ENCODE measurements around the gene CD93.

The CD93 gene

GRCh38 chr20:23079926-23080325 is 6.2 kb downstream of the CD93 start:
- no peak for DNase-seq (ENCODE audit: low read depth)
- H3K4me3 ChIP-seq (ENCODE audit: low read depth, low read length), result no peak overlapping the region
- no peak for TF ChIP-seq CTCF (IDR thresholded peaks at IDR 0.05; ENCODE audit: low read depth, low read length, missing control alignments)
- in situ Hi-C loops (cut with HindIII; ENCODE audit: low sequenced_read_pairs), result no loop called here

GRCh38 chr20:23079016-23079351 is 7.1 kb downstream of the CD93 start:
- no peak for DNase-seq (ENCODE audit: low read depth)
- in situ Hi-C loops (cut with HindIII; ENCODE audit: low sequenced_read_pairs), result no loop called here
- TF ChIP-seq CTCF (IDR thresholded peaks at IDR 0.05; ENCODE audit: low read depth, low read length, missing control alignments), result peak; percentile 22
- no peak overlapping the region for H3K4me3 ChIP-seq (ENCODE audit: low read depth, low read length)

- DNase-seq (ENCODE audit: low read depth), result peak; percentile 38
- TF ChIP-seq CTCF (IDR thresholded peaks at IDR 0.05; ENCODE audit: low read depth, low read length, missing control alignments), result no peak
- no peak overlapping the region for H3K4me3 ChIP-seq (ENCODE audit: low read depth, low read length)
- in situ Hi-C loops (cut with HindIII; ENCODE audit: low sequenced_read_pairs), result no loop called here
These were observed 7.6 kb downstream of the CD93 start for GRCh38 chr20:23078351-23079015.

GRCh38 chr20:23077277-23077676 is 8.8 kb downstream of the CD93 start:
- H3K4me3 ChIP-seq (ENCODE audit: low read depth, low read length), result no peak overlapping the region
- in situ Hi-C loops (cut with HindIII; ENCODE audit: low sequenced_read_pairs), result no loop called here
- no peak for TF ChIP-seq CTCF (IDR thresholded peaks at IDR 0.05; ENCODE audit: low read depth, low read length, missing control alignments)
- no peak for DNase-seq (ENCODE audit: low read depth)

- in situ Hi-C loops (cut with HindIII; ENCODE audit: low sequenced_read_pairs), result no loop called here
- TF ChIP-seq CTCF (IDR thresholded peaks at IDR 0.05; ENCODE audit: low read depth, low read length, missing control alignments), result no peak
- no peak overlapping the region for H3K4me3 ChIP-seq (ENCODE audit: low read depth, low read length)
- no peak for DNase-seq (ENCODE audit: low read depth)
These were observed 12.1 kb downstream of the CD93 start for GRCh38 chr20:23074052-23074451.

GRCh38 chr20:23072892-23073586 is 13.1 kb downstream of the CD93 start:
- H3K4me3 ChIP-seq (ENCODE audit: low read depth, low read length), result no peak overlapping the region
- DNase-seq (ENCODE audit: low read depth), result no peak
- in situ Hi-C loops (cut with HindIII; ENCODE audit: low sequenced_read_pairs), result no loop called here
- TF ChIP-seq CTCF (IDR thresholded peaks at IDR 0.05; ENCODE audit: low read depth, low read length, missing control alignments), result no peak
